H9 (cell line): ENCODE measurements around the gene JMJD8. TPM values are rescaled to one million over a fixed set of nuclear protein-coding genes. Genes with fewer than 3 reads are reported as not detected.

ENCODE experiments used
- DNase-seq: peaks from one replicate; pipeline ENCODE4 v3.0.0-alpha.2; 2017
- H2AFZ ChIP-seq: one replicate; pipeline ENCODE4 v1.6.1; 2013; ENCODE audit warnings: mild to moderate bottlenecking, low read length, control low read depth, moderate library complexity
- H2AK5ac ChIP-seq: 2 replicates; pipeline ENCODE4 v1.6.1; 2013; ENCODE audit warnings: low read length, control low read depth, mixed read lengths; ENCODE audit not compliant: insufficient read length
- H2BK120ac ChIP-seq: one replicate; pipeline ENCODE4 v1.6.1; 2013; ENCODE audit warnings: low read depth, mild to moderate bottlenecking, low read length, control low read depth, inconsistent platforms; ENCODE audit not compliant: poor library complexity, severe bottlenecking
- H2BK12ac ChIP-seq: 2 replicates; pipeline ENCODE4 v1.6.1; 2013; ENCODE audit warnings: low read length, control low read depth, mixed read lengths, low read depth; ENCODE audit not compliant: insufficient read length
- H2BK15ac ChIP-seq: 2 replicates; pipeline ENCODE4 v1.6.1; 2013; ENCODE audit warnings: low read depth, low read length, control low read depth
- H2BK20ac ChIP-seq: one replicate; pipeline ENCODE4 v1.6.1; 2013; ENCODE audit warnings: low read depth, mild to moderate bottlenecking, low read length, control low read depth, inconsistent platforms; ENCODE audit not compliant: poor library complexity, severe bottlenecking
- H2BK5ac ChIP-seq: 2 replicates; pipeline ENCODE4 v1.6.1; 2013; ENCODE audit warnings: low read length, control low read depth, mixed read lengths; ENCODE audit not compliant: insufficient read length
- H3K14ac ChIP-seq: 2 replicates; pipeline ENCODE4 v1.6.1; 2013; ENCODE audit warnings: low read length, control low read depth; ENCODE audit not compliant: insufficient read depth
- H3K18ac ChIP-seq: 2 replicates; pipeline ENCODE4 v1.6.1; 2013; ENCODE audit warnings: low read depth, mild to moderate bottlenecking, mixed read lengths, low read length, control low read depth; ENCODE audit not compliant: insufficient read length
- H3K23ac ChIP-seq: 2 replicates; pipeline ENCODE4 v1.6.1; 2013; ENCODE audit warnings: low read length, control low read depth, mixed read lengths, low read depth; ENCODE audit not compliant: insufficient read length
- H3K23me2 ChIP-seq: 2 replicates; pipeline ENCODE4 v1.6.1; 2013; ENCODE audit warnings: low read depth, mild to moderate bottlenecking, mixed read lengths, low read length, control low read depth; ENCODE audit not compliant: insufficient read length, poor library complexity, severe bottlenecking
- H3K27ac ChIP-seq: 2 replicates; pipeline ENCODE4 v1.5.1; 2013; ENCODE audit warnings: low read length, control low read depth, mixed read lengths, low read depth; ENCODE audit not compliant: insufficient read length
- H3K27me3 ChIP-seq: 2 replicates; pipeline ENCODE4 v1.6.1; 2013; ENCODE audit warnings: low read length, control low read depth, inconsistent platforms; ENCODE audit not compliant: insufficient read depth
- H3K4ac ChIP-seq: 2 replicates; pipeline ENCODE4 v1.6.1; 2013; ENCODE audit warnings: low read depth, mild to moderate bottlenecking, control low read depth, inconsistent platforms, low read length, moderate library complexity
- H3K4me1 ChIP-seq: 2 replicates; pipeline ENCODE4 v1.6.1; 2013; ENCODE audit warnings: low read length, control low read depth, inconsistent platforms; ENCODE audit not compliant: insufficient read depth
- H3K4me2 ChIP-seq: 2 replicates; pipeline ENCODE4 v1.6.1; 2013; ENCODE audit warnings: low read length, control low read depth, mixed read lengths; ENCODE audit not compliant: insufficient read length, insufficient read depth
- H3K56ac ChIP-seq: 2 replicates; pipeline ENCODE4 v1.6.1; 2013; ENCODE audit warnings: low read depth, mild to moderate bottlenecking, mixed read lengths, low read length, control low read depth; ENCODE audit not compliant: insufficient read length
- H3K79me1 ChIP-seq: 2 replicates; pipeline ENCODE4 v1.6.1; 2013; ENCODE audit warnings: low read depth, mild to moderate bottlenecking, moderate library complexity, low read length, control low read depth, inconsistent platforms; ENCODE audit not compliant: insufficient read depth, poor library complexity, severe bottlenecking
- H3K79me2 ChIP-seq: 2 replicates; pipeline ENCODE4 v1.6.1; 2013; ENCODE audit warnings: low read length, control low read depth, inconsistent platforms; ENCODE audit not compliant: insufficient read depth
- H3K9ac ChIP-seq: 2 replicates; pipeline ENCODE4 v1.6.1; 2013; ENCODE audit warnings: low read length, control low read depth, mixed read lengths; ENCODE audit not compliant: insufficient read length; ENCODE audit errors: extremely low read depth
- H3K9me3 ChIP-seq: one replicate; pipeline ENCODE4 v1.6.1; 2013; ENCODE audit warnings: low read depth, low read length, inconsistent platforms; ENCODE audit not compliant: control insufficient read depth
- H3T11ph ChIP-seq: one replicate; pipeline ENCODE4 v1.6.1; 2013; ENCODE audit warnings: mild to moderate bottlenecking, low read length, control low read depth, inconsistent platforms
- H4K20me1 ChIP-seq: one replicate; pipeline ENCODE4 v1.6.1; 2013; ENCODE audit not compliant: control insufficient read depth, insufficient read length, insufficient read depth
- H4K5ac ChIP-seq: 2 replicates; pipeline ENCODE4 v1.6.1; 2013; ENCODE audit warnings: low read depth, mild to moderate bottlenecking, mixed read lengths, low read length, control low read depth; ENCODE audit not compliant: insufficient read length
- H4K8ac ChIP-seq: replicated peaks from 2 replicates; pipeline ENCODE4 v1.6.1; 2013; ENCODE audit warnings: low read length, control low read depth, mixed read lengths, low read depth; ENCODE audit not compliant: insufficient read length
- H4K91ac ChIP-seq: 2 replicates; pipeline ENCODE4 v1.6.1; 2013; ENCODE audit warnings: low read depth, mild to moderate bottlenecking, moderate library complexity, mixed read lengths, low read length, control low read depth; ENCODE audit not compliant: insufficient read length
- H3K27ac Mint-ChIP-seq, 3 experiments: 2 replicates in 2 of 3; 3 replicates in 1 of 3; pipeline ENCODE4 v1.8.0; 2020 to 2021; ENCODE audit warnings: mixed read lengths in 3 of 3, mild to moderate bottlenecking in 1 of 3, moderate library complexity in 1 of 3
- H3K27me3 Mint-ChIP-seq: 2 replicates; pipeline ENCODE4 v1.8.0; 2021; ENCODE audit warnings: low read depth, mild to moderate bottlenecking, moderate library complexity, mixed read lengths
- H3K36me3 Mint-ChIP-seq, 3 experiments: 2 replicates in 2 of 3; 3 replicates in 1 of 3; pipeline ENCODE4 v1.8.0; 2020 to 2021; ENCODE audit warnings: low read depth in 3 of 3, mixed read lengths in 3 of 3; ENCODE audit not compliant: insufficient read depth in 1 of 3
- H3K4me1 Mint-ChIP-seq, 2 experiments: 2 replicates each; pipeline ENCODE4 v1.8.0; 2020; ENCODE audit warnings: mixed read lengths in 2 of 2
- H3K4me3 Mint-ChIP-seq, 2 experiments: 2 replicates in 1 of 2; 3 replicates in 1 of 2; pipeline ENCODE4 v1.8.0; 2020 to 2021; ENCODE audit warnings: mild to moderate bottlenecking in 2 of 2, mixed read lengths in 2 of 2, moderate library complexity in 1 of 2
- H3K9me3 Mint-ChIP-seq, 2 experiments: 2 replicates in 1 of 2; 3 replicates in 1 of 2; pipeline ENCODE4 v1.8.0; 2020; ENCODE audit warnings: mild to moderate bottlenecking in 2 of 2, mixed read lengths in 2 of 2, moderate library complexity in 1 of 2
- CTCF ChIP-seq: fragments of 200-600 bp; sonication (generic); conservative IDR thresholded peaks from 3 replicates; pipeline ENCODE4 v1.8.0; 2021; ENCODE audit warnings: antibody characterized with exemption, mild to moderate bottlenecking
- WGBS: extraction: QIAGEN DNeasy Blood & Tissue Kit; methylation state at CpG from one replicate; pipeline ENCODE4 v1.1.7; 2013; ENCODE audit warnings: missing lambda C conversion rate, low lambda C conversion rate, mixed read lengths; ENCODE audit not compliant: insufficient read length; ENCODE audit errors: extremely low coverage; 5-methylcytosine and 5-hydroxymethylcytosine counted together
- total RNA-seq: library from RNA; stranded (reverse); gene quantifications from 2 replicates; pipeline ENCODE4 v1.2.1, GENCODE V29; 2021

The JMJD8 gene
- total RNA-seq, 1 experiment from 2014 or later: 52.7 TPM

DNA sequence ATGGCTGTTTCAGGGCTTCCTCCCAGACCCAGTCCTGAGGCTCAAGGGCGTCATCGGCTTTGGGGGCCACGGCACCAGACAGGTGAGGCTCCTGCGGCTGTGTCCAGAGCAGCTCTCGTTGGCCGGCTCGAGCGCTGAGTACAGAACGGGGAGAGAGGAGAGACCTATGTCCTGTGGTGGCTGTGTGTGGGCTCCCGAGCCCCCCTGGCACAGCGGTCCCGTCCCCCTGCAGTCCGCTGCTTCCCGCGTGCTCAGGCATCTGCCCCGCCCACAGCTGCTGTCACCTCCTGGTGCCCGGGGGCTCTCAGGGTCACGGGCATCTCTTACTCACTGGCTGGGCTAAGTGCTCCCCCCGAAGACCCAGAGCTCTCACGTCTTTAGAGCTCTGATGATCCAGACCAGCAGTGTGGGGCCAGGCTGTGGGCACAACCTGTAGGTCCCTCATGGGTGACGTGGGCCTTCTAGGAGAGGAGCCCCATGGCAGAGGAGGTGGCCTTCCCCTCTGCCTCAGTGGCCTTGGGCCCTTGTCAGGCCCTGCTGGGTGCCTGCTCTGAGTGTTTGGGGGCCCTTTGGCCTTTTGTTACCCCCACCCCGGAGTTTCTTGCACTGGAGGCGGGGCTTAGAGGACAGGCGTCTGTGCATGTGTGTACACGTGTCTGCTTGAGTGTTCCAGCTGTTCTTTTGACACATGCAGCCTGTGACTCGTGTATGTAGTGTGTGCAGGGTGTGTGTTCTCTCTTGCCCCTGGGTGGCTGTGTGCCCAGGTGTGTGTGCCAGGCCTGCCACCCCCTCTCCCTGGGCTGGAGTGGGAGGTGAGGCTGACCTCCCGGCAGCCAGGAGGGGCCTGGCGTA is 31.5 kb downstream of the JMJD8 start:
- Histone ChIP-seq H4K5ac (no peak overlapping the region), H2BK15ac (no peak overlapping the region), H3K79me2 (no peaks in the 10 kb centered on the region), H2BK20ac (no peak overlapping the region), H3K27me3 (no peaks in the 10 kb centered on the region), H2AK5ac (no peak overlapping the region), H3K9me3 (no peaks in the 10 kb centered on the region), H3T11ph (no peak overlapping the region), H4K20me1 (no peaks in the 10 kb centered on the region), H2BK12ac (no peak overlapping the region), H3K23me2 (peaks cover 9% of the 10 kb centered on the region), H3K23ac (no peak overlapping the region), H2BK120ac (no peak overlapping the region), H3K9ac (no peak overlapping the region), H3K79me1 (no peaks in the 10 kb centered on the region), H2AFZ (no peak overlapping the region), H3K27ac (no peak overlapping the region), H3K4me1 (no peaks in the 10 kb centered on the region), H3K4me2 (no peak overlapping the region), H4K8ac (no peak overlapping the region), H3K14ac (no peak overlapping the region; the same call in 1 of the 2 replicates), H2BK5ac (no peak overlapping the region), H3K18ac (no peak overlapping the region), H3K56ac (no peak overlapping the region), H4K91ac (no peak overlapping the region), H3K4ac (no peak overlapping the region)
- no peak for TF ChIP-seq CTCF
- DNase-seq: no peak
- H3K9me3 Mint-ChIP-seq: no peaks in the 10 kb centered on the region
- peaks cover 0 to 9% of the 10 kb centered on the region in 2 experiments; a peak in 2 of 4 replicates for H3K4me1 Mint-ChIP-seq
- no CpG with 5 or more reads among the region's 28 CpGs for WGBS
- H3K27ac Mint-ChIP-seq: no peak overlapping the region
- H3K36me3 Mint-ChIP-seq: no peaks in the 10 kb centered on the region
- H3K4me3 Mint-ChIP-seq: no peak overlapping the region
- H3K27me3 Mint-ChIP-seq: no peaks in the 10 kb centered on the region
